Measurements from ENCODE around the gene SMCO2.

The SMCO2 gene

DNA sequence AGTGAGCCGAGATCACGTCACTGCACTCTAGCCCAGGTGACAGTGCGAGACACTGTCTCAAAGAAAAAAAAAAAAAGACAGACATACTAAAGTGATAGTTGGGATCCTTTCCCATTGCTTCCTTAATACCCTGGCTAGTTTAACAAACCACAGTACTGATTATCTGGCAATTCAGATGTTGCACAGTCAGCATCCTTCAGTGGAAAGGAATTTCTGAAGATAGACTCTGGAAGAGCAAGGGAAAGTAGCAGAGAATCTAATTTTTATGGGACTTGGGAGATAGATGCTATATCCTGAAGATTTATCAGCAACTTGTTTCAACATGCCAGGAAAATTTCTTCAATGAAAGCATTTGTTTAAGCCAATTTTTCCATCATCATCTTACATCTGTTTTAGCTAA lies 71.0 kb downstream of the SMCO2 start:
- POLR2A ChIA-PET, result interaction anchor here (0.7 kb wide), 1 partner anchor 61 kb away, joined by 4 read pairs; no protein-coding TSS in a partner anchor
- H3K4me1 ChIP-seq (ENCODE audit: control insufficient read depth, insufficient read depth, low read length), result no peaks in the 10 kb centered on the region
- no peak overlapping the region for H3K4me3 ChIP-seq (ENCODE audit: low read depth, low read length)
- no peak for TF ChIP-seq ZNF707 (tag by site-specific recombination; IDR thresholded peaks at IDR 0.05)
- no peak for TF ChIP-seq GLIS2 (tag by site-specific recombination; IDR thresholded peaks at IDR 0.05)
- TF ChIP-seq, protein P1, sequence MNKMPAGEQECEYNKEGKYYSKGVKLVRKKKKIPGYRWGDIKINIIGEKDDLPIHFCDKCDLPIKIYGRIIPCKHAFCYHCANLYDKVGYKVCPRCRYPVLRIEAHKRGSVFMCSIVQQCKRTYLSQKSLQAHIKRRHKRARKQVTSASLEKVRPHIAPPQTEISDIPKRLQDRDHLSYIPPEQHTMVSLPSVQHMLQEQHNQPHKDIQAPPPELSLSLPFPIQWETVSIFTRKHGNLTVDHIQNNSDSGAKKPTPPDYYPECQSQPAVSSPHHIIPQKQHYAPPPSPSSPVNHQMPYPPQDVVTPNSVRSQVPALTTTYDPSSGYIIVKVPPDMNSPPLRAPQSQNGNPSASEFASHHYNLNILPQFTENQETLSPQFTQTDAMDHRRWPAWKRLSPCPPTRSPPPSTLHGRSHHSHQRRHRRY (tag by site-specific recombination; IDR thresholded peaks at IDR 0.05), result no peak
- no peak for TF ChIP-seq ZNF530 (tag by site-specific recombination; IDR thresholded peaks at IDR 0.05; ENCODE audit: low read depth)
- no peak for TF ChIP-seq ZNF266 (tag by site-specific recombination; IDR thresholded peaks at IDR 0.05; ENCODE audit: low read depth)
- TF ChIP-seq ZNF350 (tag by site-specific recombination; IDR thresholded peaks at IDR 0.05), result no peak
- TF ChIP-seq ZNF621 (tag by site-specific recombination; IDR thresholded peaks at IDR 0.05), result no peak
- TF ChIP-seq, protein P2, sequence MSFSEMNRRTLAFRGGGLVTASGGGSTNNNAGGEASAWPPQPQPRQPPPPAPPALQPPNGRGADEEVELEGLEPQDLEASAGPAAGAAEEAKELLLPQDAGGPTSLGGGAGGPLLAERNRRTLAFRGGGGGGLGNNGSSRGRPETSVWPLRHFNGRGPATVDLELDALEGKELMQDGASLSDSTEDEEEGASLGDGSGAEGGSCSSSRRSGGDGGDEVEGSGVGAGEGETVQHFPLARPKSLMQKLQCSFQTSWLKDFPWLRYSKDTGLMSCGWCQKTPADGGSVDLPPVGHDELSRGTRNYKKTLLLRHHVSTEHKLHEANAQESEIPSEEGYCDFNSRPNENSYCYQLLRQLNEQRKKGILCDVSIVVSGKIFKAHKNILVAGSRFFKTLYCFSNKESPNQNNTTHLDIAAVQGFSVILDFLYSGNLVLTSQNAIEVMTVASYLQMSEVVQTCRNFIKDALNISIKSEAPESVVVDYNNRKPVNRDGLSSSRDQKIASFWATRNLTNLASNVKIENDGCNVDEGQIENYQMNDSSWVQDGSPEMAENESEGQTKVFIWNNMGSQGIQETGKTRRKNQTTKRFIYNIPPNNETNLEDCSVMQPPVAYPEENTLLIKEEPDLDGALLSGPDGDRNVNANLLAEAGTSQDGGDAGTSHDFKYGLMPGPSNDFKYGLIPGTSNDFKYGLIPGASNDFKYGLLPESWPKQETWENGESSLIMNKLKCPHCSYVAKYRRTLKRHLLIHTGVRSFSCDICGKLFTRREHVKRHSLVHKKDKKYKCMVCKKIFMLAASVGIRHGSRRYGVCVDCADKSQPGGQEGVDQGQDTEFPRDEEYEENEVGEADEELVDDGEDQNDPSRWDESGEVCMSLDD (tag by site-specific recombination; IDR thresholded peaks at IDR 0.05), result no peak
- TF ChIP-seq ZBTB1 (tag by site-specific recombination; IDR thresholded peaks at IDR 0.05), result no peak
- TF ChIP-seq, protein P3, sequence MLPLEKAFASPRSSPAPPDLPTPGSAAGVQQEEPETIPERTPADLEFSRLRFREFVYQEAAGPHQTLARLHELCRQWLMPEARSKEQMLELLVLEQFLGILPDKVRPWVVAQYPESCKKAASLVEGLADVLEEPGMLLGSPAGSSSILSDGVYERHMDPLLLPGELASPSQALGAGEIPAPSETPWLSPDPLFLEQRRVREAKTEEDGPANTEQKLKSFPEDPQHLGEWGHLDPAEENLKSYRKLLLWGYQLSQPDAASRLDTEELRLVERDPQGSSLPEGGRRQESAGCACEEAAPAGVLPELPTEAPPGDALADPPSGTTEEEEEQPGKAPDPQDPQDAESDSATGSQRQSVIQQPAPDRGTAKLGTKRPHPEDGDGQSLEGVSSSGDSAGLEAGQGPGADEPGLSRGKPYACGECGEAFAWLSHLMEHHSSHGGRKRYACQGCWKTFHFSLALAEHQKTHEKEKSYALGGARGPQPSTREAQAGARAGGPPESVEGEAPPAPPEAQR (tag by site-specific recombination; IDR thresholded peaks at IDR 0.05), result no peak
- TF ChIP-seq ZNF785 (tag by site-specific recombination; IDR thresholded peaks at IDR 0.05), result no peak
- TF ChIP-seq, protein P4, sequence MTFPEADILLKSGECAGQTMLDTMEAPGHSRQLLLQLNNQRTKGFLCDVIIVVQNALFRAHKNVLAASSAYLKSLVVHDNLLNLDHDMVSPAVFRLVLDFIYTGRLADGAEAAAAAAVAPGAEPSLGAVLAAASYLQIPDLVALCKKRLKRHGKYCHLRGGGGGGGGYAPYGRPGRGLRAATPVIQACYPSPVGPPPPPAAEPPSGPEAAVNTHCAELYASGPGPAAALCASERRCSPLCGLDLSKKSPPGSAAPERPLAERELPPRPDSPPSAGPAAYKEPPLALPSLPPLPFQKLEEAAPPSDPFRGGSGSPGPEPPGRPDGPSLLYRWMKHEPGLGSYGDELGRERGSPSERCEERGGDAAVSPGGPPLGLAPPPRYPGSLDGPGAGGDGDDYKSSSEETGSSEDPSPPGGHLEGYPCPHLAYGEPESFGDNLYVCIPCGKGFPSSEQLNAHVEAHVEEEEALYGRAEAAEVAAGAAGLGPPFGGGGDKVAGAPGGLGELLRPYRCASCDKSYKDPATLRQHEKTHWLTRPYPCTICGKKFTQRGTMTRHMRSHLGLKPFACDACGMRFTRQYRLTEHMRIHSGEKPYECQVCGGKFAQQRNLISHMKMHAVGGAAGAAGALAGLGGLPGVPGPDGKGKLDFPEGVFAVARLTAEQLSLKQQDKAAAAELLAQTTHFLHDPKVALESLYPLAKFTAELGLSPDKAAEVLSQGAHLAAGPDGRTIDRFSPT (tag by site-specific recombination; IDR thresholded peaks at IDR 0.05), result no peak
- no peak for TF ChIP-seq ZNF837 (tag by site-specific recombination; IDR thresholded peaks at IDR 0.05)
- no peaks in the 10 kb centered on the region for H3K9me3 ChIP-seq (ENCODE audit: control insufficient read depth, insufficient read depth, low read depth, low read length)
- H3K27ac ChIP-seq (ENCODE audit: extremely low read depth, low read depth, low read length), result no peak overlapping the region
- no peaks in the 10 kb centered on the region for H3K36me3 ChIP-seq (ENCODE audit: control insufficient read depth in 2 of 2, insufficient read depth in 1 of 2, low read length in 2 of 2)
- CTCF ChIA-PET, result no interaction called here

DNA sequence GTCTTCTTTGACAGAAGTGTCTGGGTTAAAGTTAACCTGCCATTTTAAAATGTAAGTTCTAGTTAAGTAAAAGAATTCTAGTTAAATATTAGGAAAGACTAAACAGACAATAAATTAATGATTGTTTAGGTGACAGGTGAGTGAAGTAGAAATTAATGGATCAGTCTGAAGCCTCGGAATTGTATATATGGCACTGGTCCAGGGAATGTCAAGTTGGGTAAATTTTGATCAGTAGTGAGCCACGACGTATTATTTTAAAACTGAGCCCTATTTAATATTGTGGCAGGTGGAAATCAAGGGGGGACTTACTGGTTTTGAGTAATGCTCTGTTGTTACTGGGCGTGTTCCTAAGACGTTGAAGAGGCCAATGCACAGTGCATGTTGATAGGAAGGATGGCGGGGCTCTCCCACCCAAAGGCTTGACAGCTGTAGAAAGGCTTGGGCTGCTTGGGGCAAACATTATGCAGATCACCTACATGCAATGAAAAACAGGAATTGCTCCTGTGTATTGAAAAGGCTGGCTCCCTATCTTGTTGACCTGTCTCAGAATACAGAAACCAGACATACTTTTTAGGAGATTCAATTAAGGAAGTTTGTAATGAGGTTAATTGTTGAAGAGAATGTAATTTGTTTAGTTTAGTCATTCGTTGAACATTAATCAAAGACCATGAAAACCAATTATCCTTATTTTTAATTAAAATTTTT lies 71.6 kb downstream of the SMCO2 start:
- Histone ChIP-seq H3K9me3 (ENCODE audit: control insufficient read depth, insufficient read depth, low read depth, low read length) (no peaks in the 10 kb centered on the region), H3K4me1 (ENCODE audit: control insufficient read depth, insufficient read depth, low read length) (no peaks in the 10 kb centered on the region), H3K27ac (ENCODE audit: extremely low read depth, low read depth, low read length) (no peak overlapping the region), H3K4me3 (ENCODE audit: low read depth, low read length) (no peak overlapping the region), H3K36me3 (ENCODE audit: control insufficient read depth in 2 of 2, insufficient read depth in 1 of 2, low read length in 2 of 2) (no peaks in the 10 kb centered on the region)
- POLR2A ChIA-PET, result no interaction called here
- CTCF ChIA-PET, result no interaction called here
- TF ChIP-seq ZFP69B (tag by site-specific recombination; IDR thresholded peaks at IDR 0.05) (no peak), FEZF1 (tag by site-specific recombination; IDR thresholded peaks at IDR 0.05) (no peak), SP2 (tag by site-specific recombination; IDR thresholded peaks at IDR 0.05) (no peak), ZNF24 (tag by site-specific recombination; IDR thresholded peaks at IDR 0.05) (no peak), ZNF48 (tag by site-specific recombination; IDR thresholded peaks at IDR 0.05) (no peak)
- TF ChIP-seq, protein P5, sequence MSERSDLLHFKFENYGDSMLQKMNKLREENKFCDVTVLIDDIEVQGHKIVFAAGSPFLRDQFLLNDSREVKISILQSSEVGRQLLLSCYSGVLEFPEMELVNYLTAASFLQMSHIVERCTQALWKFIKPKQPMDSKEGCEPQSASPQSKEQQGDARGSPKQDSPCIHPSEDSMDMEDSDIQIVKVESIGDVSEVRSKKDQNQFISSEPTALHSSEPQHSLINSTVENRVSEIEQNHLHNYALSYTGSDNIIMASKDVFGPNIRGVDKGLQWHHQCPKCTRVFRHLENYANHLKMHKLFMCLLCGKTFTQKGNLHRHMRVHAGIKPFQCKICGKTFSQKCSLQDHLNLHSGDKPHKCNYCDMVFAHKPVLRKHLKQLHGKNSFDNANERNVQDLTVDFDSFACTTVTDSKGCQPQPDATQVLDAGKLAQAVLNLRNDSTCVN (tag by site-specific recombination; optimal IDR thresholded peaks at IDR 0.05), result no peak

Data from HEK293 (cell line).